Raji (cell line): ENCODE results near the gene STIP1.

ENCODE experiments used
- POLR2A ChIP-seq: IDR thresholded peaks from 2 replicates; pipeline ENCODE4 v1.6.1; 2011; ENCODE audit warnings: low read depth, low read length, control low read depth; ENCODE audit not compliant: insufficient read depth

Gene STIP1

DNA sequence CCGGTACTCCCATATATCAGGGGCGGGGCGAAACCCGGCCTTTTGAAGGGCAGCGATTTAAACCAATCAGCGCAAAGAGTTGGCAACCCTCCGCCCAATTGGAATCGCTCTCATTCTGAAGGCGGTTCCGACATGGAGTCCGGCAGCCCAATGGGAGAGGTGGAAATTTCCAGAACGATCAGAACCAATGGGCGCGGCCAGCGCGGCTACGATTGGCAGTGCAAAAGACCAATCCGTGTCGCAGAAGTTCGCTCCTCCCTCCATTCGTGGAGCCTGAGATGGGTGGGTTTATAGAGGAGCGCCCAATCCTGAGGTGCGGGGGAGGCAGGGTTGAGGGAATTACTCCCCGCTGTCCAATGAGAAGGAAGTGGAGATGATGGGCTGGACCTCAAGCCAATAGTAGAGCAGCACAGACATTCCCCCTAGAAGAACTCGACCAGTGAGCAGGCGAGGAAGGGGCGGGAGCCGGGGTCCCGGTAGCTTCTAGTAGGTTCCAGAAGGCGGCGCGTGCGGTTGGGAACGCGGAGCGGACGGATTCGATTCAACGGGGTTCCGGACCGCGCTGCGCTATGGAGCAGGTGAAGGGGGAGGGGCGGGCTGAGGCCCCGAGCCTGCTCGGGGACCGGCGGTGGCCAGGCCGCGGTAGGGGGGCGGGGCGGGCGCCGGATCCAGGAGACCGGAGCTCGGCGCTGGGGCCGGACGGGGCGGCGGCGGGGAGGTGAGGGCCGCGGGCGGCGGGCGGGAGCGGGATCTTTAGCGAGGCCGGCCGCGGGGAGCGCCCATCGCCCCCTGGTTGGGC lies at the start of gene STIP1:
Gene STIP1 (plus strand): TSS at position 479 of the 799 bp plus-strand sequence. CDS start 91 bp downstream, at position 570.
- peak; percentile 45; the same call in 1 of the 2 replicates for TF ChIP-seq POLR2A

DNA sequence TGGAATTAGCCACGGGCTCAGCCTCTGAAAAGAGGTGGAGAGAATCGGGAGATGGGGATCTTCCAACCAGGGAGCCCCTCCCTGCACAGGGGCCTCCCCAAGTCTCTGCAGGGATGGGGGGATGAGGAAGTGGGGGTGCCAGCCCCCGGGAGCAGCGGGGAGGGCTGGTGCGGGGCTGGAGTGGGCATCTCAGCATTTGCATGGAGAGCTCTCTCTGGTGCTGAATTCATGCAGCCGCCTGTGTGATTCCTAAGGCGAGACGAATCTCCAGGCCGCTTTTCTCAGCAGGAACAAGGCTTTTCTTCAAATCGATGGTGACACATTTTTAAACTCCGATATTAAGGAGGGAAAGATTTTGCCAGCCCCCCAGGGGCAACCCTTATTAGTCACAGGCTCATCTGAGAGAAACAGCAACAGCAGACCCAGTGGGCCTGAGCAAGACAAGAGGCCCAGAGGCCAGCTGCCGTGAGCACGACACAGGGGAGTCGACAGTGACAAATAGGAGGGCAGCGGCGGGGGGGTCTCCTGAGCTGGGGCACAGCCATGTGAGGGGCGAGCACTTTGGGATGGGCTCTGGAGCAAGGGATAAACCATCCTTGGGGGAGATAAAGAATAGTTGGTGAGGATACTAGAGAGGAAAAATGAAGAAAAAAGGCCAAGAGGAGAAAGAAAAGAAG lies 49.1 kb upstream of the STIP1 start:
- no peak for TF ChIP-seq POLR2A

DNA sequence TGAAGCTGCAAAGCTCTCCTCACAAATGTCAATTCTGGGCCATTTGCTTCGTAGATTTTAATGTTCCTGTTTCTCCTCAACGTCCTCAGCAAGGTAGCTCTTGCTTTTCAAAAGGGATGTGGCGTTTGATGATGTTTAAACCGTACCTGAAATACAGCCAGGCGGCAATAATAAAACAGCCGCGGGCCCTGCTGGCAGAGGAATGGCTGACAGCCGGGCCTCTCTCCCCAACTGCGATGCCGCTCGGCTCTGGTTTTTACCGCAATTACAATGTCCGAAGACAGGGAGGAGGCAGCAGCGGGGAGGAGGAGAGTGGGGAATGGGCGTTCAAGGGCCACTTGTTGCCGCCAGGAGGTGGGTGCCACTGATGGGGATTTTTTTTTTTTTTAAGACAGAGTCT lies 47.6 kb upstream of the STIP1 start:
- no peak for TF ChIP-seq POLR2A

DNA sequence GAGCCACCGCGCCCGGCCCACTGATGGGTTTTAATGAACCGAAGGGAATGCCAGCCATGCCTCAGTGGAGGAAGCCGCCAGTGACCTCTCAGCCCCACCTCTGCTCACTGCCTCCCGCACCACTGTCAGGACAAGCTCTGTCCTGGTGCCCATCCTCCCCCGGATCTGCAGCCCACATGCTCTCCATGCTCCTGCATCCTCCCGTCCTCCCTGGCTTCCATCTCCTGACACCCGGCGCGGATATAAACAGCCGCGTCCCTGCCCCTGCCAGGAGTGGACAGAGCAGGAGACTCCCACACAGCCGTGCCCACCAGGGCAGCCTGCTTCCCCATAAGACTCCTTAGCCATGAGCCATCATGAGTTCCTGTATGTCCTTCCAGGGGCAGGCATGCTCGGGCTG lies 46.9 kb upstream of the STIP1 start:
- TF ChIP-seq POLR2A = no peak

DNA sequence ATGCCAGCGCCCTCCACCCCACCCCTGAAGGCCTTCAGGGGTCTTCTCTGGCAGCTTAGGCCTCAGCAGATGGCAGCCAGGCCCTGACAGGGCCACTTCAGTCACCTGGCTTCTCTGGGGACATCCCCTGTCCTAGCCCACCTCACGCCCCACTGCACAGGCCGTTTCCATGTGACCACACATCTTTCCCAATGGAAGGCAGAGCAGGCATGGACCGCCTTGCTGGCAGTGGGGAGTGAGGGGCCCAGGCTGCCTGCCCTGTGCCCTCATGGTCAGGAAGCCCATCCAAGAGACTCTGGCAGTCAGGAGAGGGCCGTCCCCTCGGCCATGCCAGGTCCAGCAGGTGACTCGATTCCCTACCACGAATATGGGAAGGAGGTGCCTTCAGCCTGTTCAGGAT lies 45.9 kb upstream of the STIP1 start:
- no peak for TF ChIP-seq POLR2A

DNA sequence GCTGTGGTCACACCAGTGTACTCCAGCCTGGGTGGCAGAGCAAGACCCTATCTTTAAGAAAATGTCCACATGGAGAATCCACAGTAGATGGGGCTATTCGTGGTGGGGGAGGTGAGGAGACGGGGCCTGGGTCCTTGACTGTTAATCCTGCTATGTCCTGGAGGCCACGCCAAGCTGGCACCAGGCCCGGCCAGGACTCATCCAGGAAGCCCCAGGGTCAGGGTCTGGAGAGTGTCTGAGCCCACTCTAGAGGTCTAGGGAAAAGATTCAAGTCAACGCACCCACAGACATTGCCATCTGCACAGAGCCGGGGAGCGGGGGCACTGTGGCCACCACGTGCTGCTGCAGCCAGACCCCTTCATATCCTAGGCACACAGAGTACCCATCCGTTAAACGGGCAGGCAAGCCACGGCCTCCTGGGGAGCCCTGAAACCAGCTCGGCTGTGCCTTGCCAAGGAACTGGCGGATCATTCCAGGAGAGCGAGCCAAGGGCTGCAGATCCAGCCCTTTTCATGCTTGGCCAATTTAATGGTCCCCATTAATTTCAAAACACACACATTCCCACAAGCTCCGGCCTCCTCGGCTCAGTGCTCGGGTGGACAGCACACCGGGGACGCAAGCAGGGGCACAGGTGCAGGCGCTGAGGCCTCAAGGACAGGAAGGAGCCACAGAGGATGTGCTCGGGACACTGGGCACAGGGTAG lies 44.7 kb upstream of the STIP1 start:
- no peak for TF ChIP-seq POLR2A

DNA sequence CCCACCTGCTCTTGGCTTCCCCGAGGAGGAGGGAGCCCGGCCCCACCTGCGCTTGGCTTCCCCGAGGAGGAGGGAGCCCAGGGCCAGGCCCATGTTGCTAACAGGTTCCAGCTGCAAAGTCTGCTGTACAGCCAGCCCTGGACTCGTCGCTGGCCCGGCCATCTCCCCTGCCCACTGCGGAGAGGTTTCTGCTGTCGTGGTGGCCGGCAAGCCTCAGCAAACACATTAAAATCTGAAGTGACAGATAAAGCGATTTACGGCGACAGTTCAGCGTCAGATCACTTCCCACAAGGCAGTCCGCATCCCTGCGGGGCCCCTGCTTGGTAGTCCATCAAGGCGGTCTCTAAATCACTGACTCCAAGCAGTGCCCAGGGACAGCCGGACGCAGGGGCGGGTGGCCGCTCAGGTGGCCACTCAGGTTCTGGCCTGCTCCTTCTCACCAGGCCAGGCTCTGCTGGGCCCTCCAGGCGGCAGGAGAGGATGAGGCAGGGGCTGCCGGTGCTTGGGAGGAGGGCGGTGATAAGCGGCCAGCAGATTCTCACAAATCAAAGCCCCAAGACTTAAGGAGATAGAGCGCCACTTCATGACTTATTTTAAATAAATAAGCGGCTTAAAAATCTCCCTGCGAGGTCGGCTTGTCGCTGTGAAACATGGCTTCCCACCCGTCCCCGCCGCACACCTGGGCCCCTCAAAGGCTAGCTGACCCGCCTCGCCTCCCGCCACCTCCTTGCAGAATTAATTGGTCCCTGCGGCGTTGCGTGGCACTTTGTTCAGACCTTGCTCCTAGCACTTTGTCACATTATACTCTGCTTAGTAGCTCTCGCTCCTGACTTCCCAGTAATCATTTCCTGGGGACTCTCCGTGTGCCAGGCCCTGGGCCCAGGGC lies 41.1 kb upstream of the STIP1 start:
- no peak for TF ChIP-seq POLR2A

DNA sequence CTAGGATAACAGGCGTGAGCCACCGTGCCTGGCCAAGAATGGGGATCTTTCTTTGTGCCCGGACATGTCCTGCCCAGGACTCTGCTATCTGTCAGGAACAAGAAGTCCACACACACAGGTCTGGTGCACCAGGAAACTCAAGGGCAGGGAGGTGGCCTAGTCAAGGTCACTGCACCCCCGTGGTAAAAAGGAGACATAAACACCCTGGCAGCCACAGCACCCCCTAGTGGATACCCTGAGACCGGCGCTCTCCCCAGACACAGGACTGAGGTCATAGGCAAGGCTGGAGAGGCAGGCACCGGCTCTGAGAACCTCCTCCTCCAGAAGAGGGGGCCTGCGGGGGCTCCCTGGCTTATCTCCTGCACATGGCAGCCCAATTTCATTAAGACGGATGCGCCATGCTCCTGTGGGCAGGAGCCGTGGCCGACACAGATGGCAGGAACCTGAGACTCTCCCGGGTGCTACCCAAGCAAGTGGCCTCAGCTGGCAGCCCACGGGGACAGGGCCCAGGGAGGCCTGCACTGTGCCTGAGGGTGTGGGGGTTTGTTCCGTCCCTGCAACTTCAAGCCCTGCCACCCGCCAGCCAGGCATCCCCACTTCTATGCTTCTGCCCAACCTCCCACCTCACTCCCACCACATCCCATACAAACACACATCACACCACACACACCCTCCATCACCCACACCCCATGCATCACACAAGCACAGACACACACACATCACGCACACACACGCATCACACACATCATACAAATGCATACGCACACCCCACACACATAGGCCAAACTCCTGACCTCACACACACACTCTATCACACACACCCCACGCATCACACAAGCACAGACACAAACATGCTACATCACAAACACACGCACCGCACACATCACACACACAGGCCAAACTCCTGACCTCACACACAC lies 39.7 kb upstream of the STIP1 start:
- TF ChIP-seq POLR2A = no peak

DNA sequence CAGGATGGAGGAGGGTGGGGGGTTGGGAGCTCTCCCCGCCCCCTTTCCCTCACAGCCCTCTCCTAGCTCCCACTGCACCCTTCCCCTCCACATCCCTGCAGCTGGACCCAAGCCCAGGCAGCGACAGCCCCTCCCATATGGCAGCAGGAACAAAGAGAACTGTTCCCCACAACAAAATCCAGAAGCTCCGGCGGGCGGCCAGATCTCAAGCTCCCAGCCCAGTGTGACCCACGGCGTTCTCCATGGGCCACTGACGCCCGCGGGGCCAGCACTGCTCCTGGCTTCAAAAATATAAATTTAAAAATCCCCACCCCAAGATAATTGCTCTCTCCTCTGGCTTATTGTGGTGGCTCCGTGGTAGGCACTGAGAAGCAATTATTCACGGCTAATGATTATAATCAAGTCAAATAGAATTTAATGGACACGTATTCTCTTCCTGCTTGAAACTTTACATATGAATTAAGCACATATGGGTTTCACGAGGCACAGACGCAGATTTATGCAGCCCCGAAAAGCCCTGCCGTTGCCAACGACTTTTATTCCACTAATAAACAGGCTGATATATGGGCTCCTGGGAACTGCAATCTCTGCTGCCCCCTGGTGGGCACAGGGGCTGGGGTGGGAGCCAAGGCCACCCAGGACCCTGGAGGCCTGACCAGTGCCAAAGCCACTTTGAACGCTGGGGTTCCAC lies 37.6 kb upstream of the STIP1 start:
- no peak for TF ChIP-seq POLR2A

DNA sequence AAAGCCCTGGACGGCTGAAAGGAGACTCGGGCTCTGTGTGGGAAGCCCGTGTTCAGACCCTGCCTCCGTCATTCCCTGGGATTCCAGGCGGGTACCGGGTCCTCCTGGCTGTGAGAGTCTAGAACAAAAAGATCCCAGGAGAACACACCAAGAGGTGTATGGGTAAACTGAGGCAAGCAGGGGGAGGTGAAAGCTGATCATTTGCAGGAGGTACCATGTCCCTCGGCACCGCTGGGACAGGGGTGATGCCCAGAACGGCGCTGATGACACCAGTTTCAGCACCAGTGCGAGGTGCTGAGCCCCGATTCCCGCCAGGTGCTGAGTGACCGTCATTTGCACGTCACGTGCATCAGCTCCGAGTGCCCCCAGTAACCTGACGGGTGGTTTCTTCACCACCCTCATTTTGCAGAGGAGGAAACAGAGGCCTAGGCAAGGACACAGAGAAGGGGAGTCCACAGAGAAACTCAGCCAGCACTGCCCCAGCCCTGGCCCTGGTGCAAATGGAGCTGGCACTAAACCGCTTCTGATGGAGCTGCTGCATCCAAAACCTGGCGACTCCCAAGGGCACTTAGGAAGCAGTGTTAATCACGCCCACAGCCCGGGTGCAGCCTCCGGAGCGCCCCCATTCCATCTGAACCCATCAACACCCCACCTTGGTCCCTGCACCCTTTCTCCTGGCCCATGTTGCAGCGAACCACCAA lies 36.9 kb upstream of the STIP1 start:
- no peak for TF ChIP-seq POLR2A

DNA sequence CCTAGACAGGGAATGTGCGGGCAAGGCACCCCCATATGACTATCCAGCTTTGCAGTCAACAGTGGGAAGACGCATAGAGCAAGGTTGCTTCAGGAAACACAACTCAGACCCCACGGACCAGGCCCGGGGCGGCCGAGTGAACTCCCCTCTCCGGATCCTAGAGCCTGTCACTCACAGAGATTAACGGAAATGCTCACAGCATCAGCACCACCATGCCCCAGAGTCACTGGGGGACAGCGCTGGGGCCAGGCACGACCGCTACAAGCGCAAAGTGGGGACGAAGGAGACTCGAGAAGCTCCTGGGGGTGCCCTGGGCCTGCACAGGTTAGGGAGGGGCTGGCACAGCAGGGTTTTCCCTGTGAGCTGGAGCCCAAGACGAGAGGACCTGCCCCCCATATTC lies 35.9 kb upstream of the STIP1 start:
- no peak for TF ChIP-seq POLR2A

DNA sequence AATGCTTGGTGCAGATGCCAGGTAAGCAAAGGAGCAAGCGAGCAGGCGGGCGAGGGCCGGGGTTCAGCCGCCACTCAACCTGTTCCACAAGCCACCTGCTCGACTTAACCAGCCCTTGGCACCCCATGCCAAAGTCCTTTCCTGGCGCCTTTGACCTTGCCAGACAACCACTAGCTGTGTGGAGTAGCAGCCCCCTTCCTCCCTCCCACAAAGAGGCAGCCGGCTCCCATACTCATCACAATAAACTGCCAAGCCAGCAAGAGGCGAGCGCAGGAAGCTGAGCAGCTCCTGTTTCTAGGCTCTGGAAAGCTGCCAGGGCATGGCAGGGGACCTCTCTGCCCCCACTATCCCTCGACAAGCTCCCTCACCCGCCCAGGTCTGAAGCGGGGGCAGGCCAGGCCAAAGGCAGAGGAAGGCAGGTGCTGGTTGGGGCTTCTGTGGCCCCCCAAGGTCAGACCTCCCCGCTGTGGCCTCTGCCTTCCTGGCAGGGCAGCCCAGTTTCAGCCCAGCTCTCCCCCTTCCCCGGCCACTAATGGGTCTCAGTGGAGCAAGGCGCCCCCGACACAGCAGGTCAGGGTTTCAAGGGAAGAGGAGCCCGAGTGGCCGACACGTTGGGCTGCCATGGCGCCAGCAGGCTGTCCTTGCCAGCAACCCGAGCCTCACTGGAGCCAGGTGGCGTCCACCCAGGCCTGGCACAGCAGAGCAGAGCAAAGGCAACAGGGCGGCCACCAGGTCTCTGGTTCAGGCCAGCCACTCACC lies 35.3 kb upstream of the STIP1 start:
- TF ChIP-seq POLR2A = no peak
